GM21447 (cell line): ENCODE data around the gene ATP11B.

ENCODE experiments used
- ATAC-seq: cut with Tn5 transposase; IDR thresholded peaks from one replicate; pipeline ENCODE4 v1.9.1; 2021; ENCODE audit not compliant: unreplicated experiment

ATP11B gene

GRCh38 chr3:182908471-182908870 is 115.2 kb downstream of the ATP11B start:
- ATAC-seq = no peak

- no peak for ATAC-seq
Measured at GRCh38 chr3:182909318-182910040, 116.2 kb downstream of the ATP11B start.

GRCh38 chr3:182910936-182911781 is 117.9 kb downstream of the ATP11B start:
- no peak for ATAC-seq

GRCh38 chr3:182911782-182912111 is 118.4 kb downstream of the ATP11B start:
- ATAC-seq = no peak

GRCh38 chr3:182912474-182912873 is 119.2 kb downstream of the ATP11B start:
- ATAC-seq = no peak

- ATAC-seq = peak; percentile 96
Measured at GRCh38 chr3:182913889-182914288, 120.6 kb downstream of the ATP11B start.

- peak; percentile 39 for ATAC-seq
Measured at GRCh38 chr3:182914341-182914740, 121.0 kb downstream of the ATP11B start.

GRCh38 chr3:182917134-182917533 is 123.8 kb downstream of the ATP11B start:
- no peak for ATAC-seq

- ATAC-seq = no peak
Measured at GRCh38 chr3:182919866-182920357, 126.6 kb downstream of the ATP11B start.

- ATAC-seq = no peak
Measured at GRCh38 chr3:182920515-182921084, 127.3 kb downstream of the ATP11B start.

GRCh38 chr3:182921665-182922355 is 128.5 kb downstream of the ATP11B start:
- no peak for ATAC-seq

GRCh38 chr3:182925330-182925943 is 132.1 kb downstream of the ATP11B start:
- ATAC-seq = peak; percentile 97

- ATAC-seq = peak; percentile 22
Measured at GRCh38 chr3:182925944-182926337, 132.6 kb downstream of the ATP11B start.

- no peak for ATAC-seq
Measured at GRCh38 chr3:182935803-182936202, 142.5 kb downstream of the ATP11B start.

GRCh38 chr3:182936239-182936917 is 143.1 kb downstream of the ATP11B start:
- ATAC-seq = no peak

GRCh38 chr3:182936918-182937285 is 143.6 kb downstream of the ATP11B start:
- no peak for ATAC-seq

- ATAC-seq = peak; percentile 96
Measured at GRCh38 chr3:182937293-182938051, 144.2 kb downstream of the ATP11B start.

- no peak for ATAC-seq
Measured at GRCh38 chr3:182940266-182940808, 147.0 kb downstream of the ATP11B start.

GRCh38 chr3:182941719-182942118 is 148.4 kb downstream of the ATP11B start:
- no peak for ATAC-seq
